Esophagus squamous epithelium (tissue), 4 donors: ENCODE data around the gene SLC1A7.

ENCODE experiments used
- CTCF ChIP-seq, 6 experiments: fragments of 450-650 bp in 4 of 6; fragments of 200-600 bp in 2 of 6; sonication (generic) in 2 of 6; IDR thresholded peaks; one replicate each; pipeline ENCODE4 v1.5.1; 2016 to 2019; ENCODE audit warnings: antibody characterized with exemption in 6 of 6, mild to moderate bottlenecking in 4 of 6, moderate library complexity in 4 of 6
- POLR2A ChIP-seq, 4 donors: fragments of 450-650 bp; IDR thresholded peaks; one replicate each; pipeline ENCODE4 v1.6.1; 2017; ENCODE audit warnings: antibody characterized with exemption in 4 of 4, mild to moderate bottlenecking in 4 of 4, moderate library complexity in 3 of 4

- TF ChIP-seq CTCF (IDR thresholded peaks at IDR 0.05): no peak
- TF ChIP-seq POLR2A (IDR thresholded peaks at IDR 0.05): no peak
Observed at GRCh38 chr1:53166912-53167311, 24.5 kb upstream of the SLC1A7 start.
